GM13977 (cell line): ENCODE data around the gene CLDN4.
"Not testable (repeated sequence)": the region's sequence is repeated elsewhere in the genome, so short reads cannot be mapped to it uniquely, and the experiment has no call there.

Source experiments
- DNase-seq: peaks from one replicate; pipeline ENCODE4 v3.0.0; 2012; ENCODE audit warnings: low spot score
- in situ Hi-C: fragments of 300-500 bp; cut with MboI; formaldehyde crosslinking; loops from one replicate; pipeline ENCODE4 v1.12.0; 2022; ENCODE audit warnings: low sequenced_read_pairs, low pct_unique_long_range_greater_than_20kb, mixed read lengths, inconsistent platforms; ENCODE audit not compliant: unreplicated experiment
- TF ChIP-seq, protein P1 (sequence below): IDR thresholded peaks from 2 replicates; pipeline ENCODE4 v1.5.1; 2012; ENCODE audit warnings: mild to moderate bottlenecking, control low read depth; ENCODE audit not compliant: insufficient read depth; ENCODE audit errors: extremely low read depth, missing control alignments

The CLDN4 gene

DNA sequence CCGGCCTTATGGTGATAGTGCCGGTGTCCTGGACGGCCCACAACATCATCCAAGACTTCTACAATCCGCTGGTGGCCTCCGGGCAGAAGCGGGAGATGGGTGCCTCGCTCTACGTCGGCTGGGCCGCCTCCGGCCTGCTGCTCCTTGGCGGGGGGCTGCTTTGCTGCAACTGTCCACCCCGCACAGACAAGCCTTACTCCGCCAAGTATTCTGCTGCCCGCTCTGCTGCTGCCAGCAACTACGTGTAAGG lies 713 bp downstream of the CLDN4 start:
- TF ChIP-seq, protein P1, sequence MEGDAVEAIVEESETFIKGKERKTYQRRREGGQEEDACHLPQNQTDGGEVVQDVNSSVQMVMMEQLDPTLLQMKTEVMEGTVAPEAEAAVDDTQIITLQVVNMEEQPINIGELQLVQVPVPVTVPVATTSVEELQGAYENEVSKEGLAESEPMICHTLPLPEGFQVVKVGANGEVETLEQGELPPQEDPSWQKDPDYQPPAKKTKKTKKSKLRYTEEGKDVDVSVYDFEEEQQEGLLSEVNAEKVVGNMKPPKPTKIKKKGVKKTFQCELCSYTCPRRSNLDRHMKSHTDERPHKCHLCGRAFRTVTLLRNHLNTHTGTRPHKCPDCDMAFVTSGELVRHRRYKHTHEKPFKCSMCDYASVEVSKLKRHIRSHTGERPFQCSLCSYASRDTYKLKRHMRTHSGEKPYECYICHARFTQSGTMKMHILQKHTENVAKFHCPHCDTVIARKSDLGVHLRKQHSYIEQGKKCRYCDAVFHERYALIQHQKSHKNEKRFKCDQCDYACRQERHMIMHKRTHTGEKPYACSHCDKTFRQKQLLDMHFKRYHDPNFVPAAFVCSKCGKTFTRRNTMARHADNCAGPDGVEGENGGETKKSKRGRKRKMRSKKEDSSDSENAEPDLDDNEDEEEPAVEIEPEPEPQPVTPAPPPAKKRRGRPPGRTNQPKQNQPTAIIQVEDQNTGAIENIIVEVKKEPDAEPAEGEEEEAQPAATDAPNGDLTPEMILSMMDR, result no peak
- no peak for DNase-seq
- in situ Hi-C loops, result no loop called here

DNA sequence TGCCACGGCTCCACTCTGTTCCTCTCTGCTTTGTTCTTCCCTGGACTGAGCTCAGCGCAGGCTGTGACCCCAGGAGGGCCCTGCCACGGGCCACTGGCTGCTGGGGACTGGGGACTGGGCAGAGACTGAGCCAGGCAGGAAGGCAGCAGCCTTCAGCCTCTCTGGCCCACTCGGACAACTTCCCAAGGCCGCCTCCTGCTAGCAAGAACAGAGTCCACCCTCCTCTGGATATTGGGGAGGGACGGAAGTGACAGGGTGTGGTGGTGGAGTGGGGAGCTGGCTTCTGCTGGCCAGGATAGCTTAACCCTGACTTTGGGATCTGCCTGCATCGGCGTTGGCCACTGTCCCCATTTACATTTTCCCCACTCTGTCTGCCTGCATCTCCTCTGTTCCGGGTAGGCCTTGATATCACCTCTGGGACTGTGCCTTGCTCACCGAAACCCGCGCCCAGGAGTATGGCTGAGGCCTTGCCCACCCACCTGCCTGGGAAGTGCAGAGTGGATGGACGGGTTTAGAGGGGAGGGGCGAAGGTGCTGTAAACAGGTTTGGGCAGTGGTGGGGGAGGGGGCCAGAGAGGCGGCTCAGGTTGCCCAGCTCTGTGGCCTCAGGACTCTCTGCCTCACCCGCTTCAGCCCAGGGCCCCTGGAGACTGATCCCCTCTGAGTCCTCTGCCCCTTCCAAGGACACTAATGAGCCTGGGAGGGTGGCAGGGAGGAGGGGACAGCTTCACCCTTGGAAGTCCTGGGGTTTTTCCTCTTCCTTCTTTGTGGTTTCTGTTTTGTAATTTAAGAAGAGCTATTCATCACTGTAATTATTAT lies 1.2 kb downstream of the CLDN4 start:
- TF ChIP-seq, protein P1, result no peak
- in situ Hi-C loops, result no loop called here
- DNase-seq, result no peak

DNA sequence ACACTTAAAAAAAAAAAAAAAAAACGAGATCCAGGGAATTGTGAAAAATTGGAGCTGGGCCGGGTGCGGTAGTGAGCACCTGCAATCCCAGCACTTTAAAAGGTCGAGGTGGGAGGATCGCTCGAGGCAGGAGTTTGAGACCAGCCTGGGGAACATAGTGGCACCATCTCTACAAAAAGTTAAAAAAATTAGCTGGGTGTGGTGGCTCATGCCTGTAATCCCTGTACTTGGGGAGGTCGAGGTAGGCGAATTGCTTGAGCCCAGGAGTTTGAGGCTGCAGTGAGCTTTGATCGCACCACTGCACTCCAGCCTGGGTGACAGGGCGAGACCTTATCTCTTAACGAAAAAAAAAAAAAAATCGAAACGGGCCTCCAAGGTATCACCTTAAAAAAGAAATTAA lies 2.0 kb downstream of the CLDN4 start:
- DNase-seq, result no peak
- TF ChIP-seq, protein P1, result no peak
- in situ Hi-C loops, result no loop called here

DNA sequence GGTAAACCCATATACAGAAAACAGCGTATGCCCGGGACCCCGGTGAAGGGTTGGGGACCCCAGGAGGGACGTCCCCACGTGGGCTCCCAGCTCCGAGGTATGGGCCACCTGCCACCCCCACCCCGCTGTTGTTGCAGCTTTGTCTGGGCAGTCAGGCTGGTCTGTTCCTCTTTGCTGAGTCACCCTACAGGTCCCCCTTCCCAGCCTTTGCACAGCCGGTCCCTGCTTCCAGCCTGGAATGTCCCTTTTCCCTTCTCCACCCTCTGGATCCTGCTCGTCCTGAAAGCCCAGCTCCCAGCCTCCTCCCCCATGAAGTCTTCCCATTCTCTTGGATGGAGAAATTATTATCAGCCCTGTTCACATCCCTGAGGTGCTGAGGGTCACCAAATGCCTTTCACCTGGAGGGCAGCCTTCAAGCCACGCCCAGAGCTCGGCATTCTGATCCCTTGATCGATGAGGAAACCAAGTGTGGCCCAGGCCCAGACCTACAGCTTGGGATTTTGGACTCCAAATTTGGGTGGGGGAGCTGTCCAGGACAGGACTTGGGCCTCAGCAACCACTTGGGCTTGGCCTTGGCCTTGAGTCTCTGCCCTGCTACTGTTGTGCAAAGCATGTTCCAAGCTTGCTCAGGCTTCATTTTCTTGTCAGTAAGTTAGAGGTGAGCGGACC lies 2.6 kb downstream of the CLDN4 start:
- DNase-seq, result no peak
- in situ Hi-C loops, result no loop called here
- TF ChIP-seq, protein P1, result no peak

DNA sequence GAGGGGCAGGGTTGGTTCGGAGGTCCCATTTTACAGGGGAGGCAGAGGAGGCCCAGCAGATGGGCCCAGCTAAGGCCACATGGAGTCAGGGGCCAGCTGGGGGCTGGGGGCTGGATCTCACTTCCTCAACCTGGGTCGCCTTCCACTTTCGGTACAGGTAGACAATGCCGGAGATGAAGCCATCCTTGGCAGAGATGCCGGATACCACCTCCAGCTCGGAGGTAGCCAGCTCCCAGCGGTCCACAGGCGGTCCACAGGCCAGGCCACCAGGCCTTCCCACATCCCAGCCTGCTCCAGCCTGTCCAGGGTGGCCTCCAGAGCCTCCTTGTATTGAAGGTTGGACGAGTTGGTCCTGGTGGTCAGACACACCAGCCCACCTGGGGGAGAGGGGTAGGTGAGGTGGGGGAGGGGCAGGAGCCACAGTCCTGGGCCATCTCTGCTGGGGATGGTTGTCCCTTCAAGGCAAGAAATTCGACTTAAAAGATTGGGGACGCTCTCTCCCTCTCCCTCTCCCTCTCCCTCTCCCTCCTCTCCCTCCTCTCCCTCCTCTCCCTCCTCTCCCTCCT lies 3.9 kb downstream of the CLDN4 start:
- TF ChIP-seq, protein P1, result no peak
- no peak for DNase-seq

DNA sequence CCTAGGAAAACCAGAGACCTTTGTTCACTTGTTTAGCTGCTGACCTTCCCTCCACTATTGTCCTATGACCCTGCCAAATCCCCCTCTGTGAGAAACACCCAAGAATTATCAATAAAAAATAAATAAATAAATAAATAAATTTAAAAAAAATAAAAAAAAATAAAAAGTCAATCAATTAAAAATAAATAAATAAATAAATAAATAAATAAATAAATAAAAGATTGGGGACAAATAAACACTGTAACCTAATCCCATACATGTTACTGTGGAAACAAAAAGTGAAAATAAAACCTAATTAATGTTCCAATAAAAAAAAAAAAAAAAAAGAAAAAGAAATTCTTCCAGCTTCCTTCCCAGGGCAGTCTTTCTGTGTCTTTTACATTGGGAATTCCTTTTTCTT lies 6.4 kb downstream of the CLDN4 start:
- DNase-seq, in situ Hi-C loops: not testable (repeated sequence)

More for the DNA sequence above, 3.9 kb downstream of the CLDN4 start:
- in situ Hi-C loops, result no loop called here

DNA sequence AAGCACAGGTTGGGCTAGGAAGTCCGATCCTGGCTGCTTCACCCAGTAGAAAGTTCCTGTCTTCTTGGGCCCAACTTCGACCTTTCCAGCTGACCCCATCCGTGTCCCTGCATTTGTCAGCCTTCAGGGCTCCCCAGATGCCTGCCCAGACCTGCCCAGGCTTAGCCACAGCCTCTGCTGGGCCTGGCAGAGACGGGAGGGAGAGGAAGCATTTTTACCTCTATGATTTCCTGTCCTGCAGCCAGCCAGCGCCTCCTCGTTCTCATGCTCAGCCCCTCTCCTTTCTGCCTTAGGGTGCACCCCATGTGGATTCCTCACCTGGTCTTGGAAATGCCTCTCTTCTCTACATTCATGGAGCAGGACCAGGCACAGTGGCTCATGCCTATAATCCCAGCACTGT lies 7.8 kb downstream of the CLDN4 start:
- DNase-seq, result no peak
- in situ Hi-C loops, result no loop called here
- TF ChIP-seq, protein P1, result no peak
